Panc1 (cell line): ENCODE measurements around the gene FGF7. TPM values are rescaled to one million over a fixed set of nuclear protein-coding genes. Genes with fewer than 3 reads are reported as not detected.

Source experiments
- ATAC-seq: fragments of 200-7000 bp; cut with Tn5 transposase; 2 replicates; pipeline ENCODE4 v1.9.1; 2020; ENCODE audit warnings: mild to moderate bottlenecking, moderate library complexity
- BruUV-seq: library from RNA; stranded (reverse); fragments of 400-500 nt; replicated peaks from 2 replicates; lab custom pipeline; 2021; lab: Mats Ljungman, UMichigan
- CTCF ChIA-PET: fragments of 300-600 bp; sonication (Branson Sonifier 250); formaldehyde crosslinking; loops from one replicate; lab custom pipeline; 2022; ENCODE audit warnings: antibody characterized with exemption; lab: Charles Lee
- POLR2A ChIA-PET: fragments of 300-600 bp; sonication (Branson Sonifier 250); formaldehyde crosslinking; loops from one replicate; lab custom pipeline; 2022; ENCODE audit warnings: antibody characterized with exemption; lab: Charles Lee
- DNase-seq: peaks from one replicate; pipeline ENCODE4 v3.0.0-alpha.2; 2010; ENCODE audit warnings: low read depth, low spot score
- H3K27ac ChIP-seq: 2 replicates; pipeline ENCODE4 v1.5.1; 2011; ENCODE audit warnings: mild to moderate bottlenecking, low read length, inconsistent platforms
- H3K27me3 ChIP-seq: fragments of 200-500 bp; sonication (Bioruptor generic); 2 replicates; pipeline ENCODE4 v1.6.0; 2014; ENCODE audit warnings: low read length, inconsistent platforms; ENCODE audit not compliant: control insufficient read depth, insufficient read depth
- H3K36me3 ChIP-seq: fragments of 200-500 bp; sonication (Bioruptor generic); 2 replicates; pipeline ENCODE4 v1.5.1; 2014; ENCODE audit warnings: inconsistent platforms, mild to moderate bottlenecking, low read length, moderate library complexity; ENCODE audit not compliant: control insufficient read depth, insufficient read depth
- H3K4me1 ChIP-seq: 2 replicates; pipeline ENCODE4 v1.5.1; 2011; ENCODE audit warnings: inconsistent platforms, mild to moderate bottlenecking, low read length, moderate library complexity; ENCODE audit not compliant: control insufficient read depth, insufficient read depth
- H3K4me3 ChIP-seq, 2 experiments: 2 replicates each; pipeline ENCODE4 v1.5.1; 2011 to 2012; ENCODE audit warnings: low read depth in 2 of 2, low read length in 2 of 2, mild to moderate bottlenecking in 2 of 2, inconsistent platforms in 1 of 2, moderate library complexity in 1 of 2
- H3K9me3 ChIP-seq: fragments of 200-500 bp; sonication (Bioruptor generic); 2 replicates; pipeline ENCODE4 v1.5.1; 2014; ENCODE audit warnings: low read depth, mild to moderate bottlenecking, inconsistent platforms, low read length, moderate library complexity; ENCODE audit not compliant: control insufficient read depth, insufficient read depth
- POLR2AphosphoS5 ChIP-seq: IDR thresholded peaks from 2 replicates; pipeline ENCODE4 v1.6.1; 2012; ENCODE audit warnings: mild to moderate bottlenecking, low read depth, low read length, moderate library complexity
- SIN3A ChIP-seq: IDR thresholded peaks from 2 replicates; pipeline ENCODE4 v1.6.1; 2012; ENCODE audit warnings: low read depth, mild to moderate bottlenecking, low read length, moderate library complexity, borderline replicate concordance; ENCODE audit not compliant: insufficient read depth
- TCF7L2 ChIP-seq: IDR thresholded peaks from 2 replicates; pipeline ENCODE4 v1.6.1; 2011; ENCODE audit warnings: mild to moderate bottlenecking, low read depth, low read length, inconsistent platforms
- in situ Hi-C: cut with HindIII; loops from 2 replicates; pipeline ENCODE4 v1.10.0; 2016; ENCODE audit warnings: low sequenced_read_pairs, low pct_unique_long_range_greater_than_20kb
- intact Hi-C: fragments of 100-400 bp; cut with micrococcal nuclease; formaldehyde crosslinking; loops from one replicate; pipeline ENCODE4 v1.10.0; 2022; ENCODE audit not compliant: unreplicated experiment
- total RNA-seq: library from RNA; stranded (reverse); gene quantifications from one replicate; pipeline ENCODE4 v1.2.1, GENCODE V29; 2021; ENCODE audit not compliant: unreplicated experiment

FGF7 gene
- total RNA-seq, 1 experiment from 2014 or later = not detected

- POLR2A ChIA-PET = no interaction called here
- H3K4me3 ChIP-seq = no peak overlapping the region
Measured at GRCh38 chr15:49530092-49530491, 107.0 kb downstream of the FGF7 start.

More at GRCh38 chr15:49530092-49530491, 107.0 kb downstream of the FGF7 start:
- Histone ChIP-seq H3K4me1 (no peaks in the 10 kb centered on the region), H3K36me3 (no peaks in the 10 kb centered on the region), H3K9me3 (peaks cover 7% of the 10 kb centered on the region; the same call in 1 of the 2 replicates), H3K27me3 (no peaks in the 10 kb centered on the region), H3K27ac (no peak overlapping the region)
- DNase-seq (no peak), ATAC-seq (no peak)
- CTCF ChIA-PET = no interaction called here
- no TSS peak for BruUV-seq
- in situ Hi-C loops (no loop called here), intact Hi-C loops (no loop called here)
- TF ChIP-seq POLR2AphosphoS5 = no peak
- no peak for TF ChIP-seq SIN3A
- no peak for TF ChIP-seq TCF7L2

Other genes with a start within 250 kb of the FGF7 start
- 1.2 TPM for gene FAM227B, start 197.6 kb downstream of the FGF7 start, total RNA-seq
- 19.8 TPM for gene DTWD1, start 197.8 kb downstream of the FGF7 start, total RNA-seq